ENCODE measurements around the gene KLHL17. TPM values are rescaled to one million over a fixed set of nuclear protein-coding genes. Genes with fewer than 3 reads are reported as not detected.
A peak's percentile ranks its signal among the peaks of the same experiment; 100 is the strongest.

The KLHL17 gene
- total and polyA plus RNA-seq, 10 of the 15 experiments (the other 5 are each of a cell fraction or from before 2014, with no cell fraction given), result 0.03 to 30.6 (median 5.3) TPM

GRCh38 chr1:983798-984475, 23.6 kb downstream of the KLHL17 start (continued):
- TF ChIP-seq SMC3 (IDR thresholded peaks at IDR 0.05; ENCODE audit: borderline replicate concordance, low read length) (peak; percentile 57), CTCF (IDR thresholded peaks at IDR 0.05 in 2 of 3, conservative IDR thresholded peaks at IDR 0.05 in 1 of 3; ENCODE audit: control insufficient read depth in 2 of 3, extremely low read depth in 1 of 3, insufficient read depth in 1 of 3, low read depth in 3 of 3, low read length in 3 of 3) (peak; percentile 56 to 97 (median 78))

- FAIRE-seq (no peak), DNase-seq (ENCODE audit: low read depth, low spot score) (no peak), ATAC-seq (no peak)
- CTCF ChIA-PET, result interaction anchor here (0.7 to 8.0 kb wide), 18 partner anchors 9 to 387 kb away, joined by 3 to 71 read pairs (median 6); partner anchors contain the start of genes ISG15 and NOC2L
- Histone ChIP-seq H3K9ac (ENCODE audit: control insufficient read depth, insufficient read depth, low read length) (no peak overlapping the region), H4K20me1 (ENCODE audit: control insufficient read depth, insufficient read depth) (no peaks in the 10 kb centered on the region), H3K9me3 (replicated peaks; ENCODE audit: control insufficient read depth, insufficient read depth, low read length) (no peaks in the 10 kb centered on the region; the same call in 2 of the 3 replicates), H2AFZ (ENCODE audit: control insufficient read depth, low read depth, low read length) (no peak overlapping the region), H3K4me3 (no peak overlapping the region), H3K27ac (ENCODE audit: control insufficient read depth, insufficient read depth) (no peak overlapping the region), H3K79me2 (ENCODE audit: control insufficient read depth, insufficient read depth, low read length) (no peaks in the 10 kb centered on the region), H3K27me3 (replicated peaks in 1 of 2; ENCODE audit: control insufficient read depth in 2 of 2, insufficient read depth in 2 of 2, low read length in 1 of 2) (no peaks in the 10 kb centered on the region), H3K36me3 (ENCODE audit: control insufficient read depth in 2 of 2, insufficient read depth in 2 of 2, low read length in 1 of 2) (no peaks in the 10 kb centered on the region), H3K4me2 (ENCODE audit: control insufficient read depth, insufficient read depth) (no peak overlapping the region), H3K4me1 (ENCODE audit: control insufficient read depth, insufficient read depth, low read length) (no peaks in the 10 kb centered on the region)
- no TSS peak for BruUV-seq (replicated peaks)
- TF ChIP-seq PRDM15 (CRISPR knock-in tag; IDR thresholded peaks at IDR 0.05) (no peak), MLLT1 (IDR thresholded peaks at IDR 0.05) (no peak), USF1 (IDR thresholded peaks at IDR 0.05; ENCODE audit: borderline replicate concordance, extremely low read length, insufficient read depth, low read depth, low read length) (no peak)
- RAD21 ChIA-PET (ENCODE audit: unreplicated experiment), result interaction anchor here (0.7 to 2.4 kb wide), 15 partner anchors 8 to 307 kb away, joined by 3 to 19 read pairs (median 3); partner anchors contain the start of genes AGRN and ISG15
- intact Hi-C loops (cut with micrococcal nuclease; ENCODE audit: unreplicated experiment), result loop anchor here (1.0 to 2.0 kb wide), 2 partner anchors 79 to 308 kb away; no protein-coding TSS in a partner anchor
- 58% methylated on average over 12 of the region's 12 CpGs for WGBS (ENCODE audit: insufficient coverage, insufficient replicate concordance, low lambda C conversion rate, missing lambda C conversion rate)
- SMC1A ChIA-PET (ENCODE audit: uncharacterized antibody, unreplicated experiment), result interaction anchor here (0.6 to 2.7 kb wide), 11 partner anchors 13 to 307 kb away, joined by 3 to 13 read pairs (median 4); partner anchors contain the start of gene ISG15
- POLR2A ChIA-PET, result interaction anchor here (0.6 to 1.0 kb wide), 4 partner anchors 11 to 321 kb away, joined by 3 to 7 read pairs (median 3); partner anchors contain the start of gene ISG15
- in situ Hi-C loops (cut with MboI), result loop anchor here (5.0 kb wide), 1 partner anchor 78 kb away; no protein-coding TSS in a partner anchor
Observed at GRCh38 chr1:984476-984814, 24.1 kb downstream of the KLHL17 start.
